ENCODE data around the gene SLC25A52. TPM values are rescaled to one million over a fixed set of nuclear protein-coding genes. Genes with fewer than 3 reads are reported as not detected.

SLC25A52 gene
- total RNA-seq, 1 donor from 2014 or later: not detected

GRCh38 chr18:31716362-31716761 is 44.3 kb downstream of the SLC25A52 start:
- Mint-ChIP-seq H3K4me1 (ENCODE audit: unreplicated experiment) (peaks cover 4% of the 10 kb centered on the region), H3K36me3 (peaks cover 5% of the 10 kb centered on the region), H3K9me3 (peaks cover 10% of the 10 kb centered on the region), H3K27me3 (no peaks in the 10 kb centered on the region), H3K27ac (no peak overlapping the region), H3K4me3 (no peak overlapping the region)
- TF ChIP-seq CTCF (conservative IDR thresholded peaks at IDR 0.05): no peak
- no peak for DNase-seq (ENCODE audit: extremely low spot score, unreplicated experiment)

GRCh38 chr18:31711365-31712172 is 49.1 kb downstream of the SLC25A52 start:
- no peak for TF ChIP-seq CTCF (conservative IDR thresholded peaks at IDR 0.05)
- Mint-ChIP-seq H3K36me3 (no peaks in the 10 kb centered on the region), H3K9me3 (no peaks in the 10 kb centered on the region), H3K27me3 (no peaks in the 10 kb centered on the region), H3K4me1 (ENCODE audit: unreplicated experiment) (no peaks in the 10 kb centered on the region), H3K4me3 (no peak overlapping the region), H3K27ac (no peak overlapping the region)
- DNase-seq (ENCODE audit: extremely low spot score, unreplicated experiment): no peak

GRCh38 chr18:31710826-31711225 is 49.9 kb downstream of the SLC25A52 start:
- no peaks in the 10 kb centered on the region for H3K4me1 Mint-ChIP-seq (ENCODE audit: unreplicated experiment)
- H3K27me3 Mint-ChIP-seq: no peaks in the 10 kb centered on the region
- no peak for DNase-seq (ENCODE audit: extremely low spot score, unreplicated experiment)
- no peaks in the 10 kb centered on the region for H3K9me3 Mint-ChIP-seq
- TF ChIP-seq CTCF (conservative IDR thresholded peaks at IDR 0.05): no peak
- H3K36me3 Mint-ChIP-seq: no peaks in the 10 kb centered on the region
- H3K27ac Mint-ChIP-seq: no peak overlapping the region
- no peak overlapping the region for H3K4me3 Mint-ChIP-seq

Other genes with a start within 250 kb of the SLC25A52 start
- 2,711 and 3,458 TPM in 2 replicates for gene TTR, start 169.0 kb downstream of the SLC25A52 start, total RNA-seq (ENCODE audit: low replicate concordance)
- gene B4GALT6, start 76.3 kb downstream of the SLC25A52 start, total RNA-seq (ENCODE audit: low replicate concordance): 35.9 and 47.5 TPM in 2 replicates
- 43.6 and 45.6 TPM in 2 replicates for gene TRAPPC8, start 182.2 kb upstream of the SLC25A52 start, total RNA-seq (ENCODE audit: low replicate concordance)